NCI-H1436 (cell line): Measurements from ENCODE around the gene CGB5.

ENCODE experiments used
- DNase-seq: peaks from one replicate; lab custom pipeline; 2025; lab: John Stamatoyannopoulos, UW

CGB5 gene

GRCh38 chr19:49086296-49086695, 42.6 kb downstream of the CGB5 start:
- no peak for DNase-seq

- no peak for DNase-seq
Measured at GRCh38 chr19:49091391-49092038, 47.9 kb downstream of the CGB5 start.

- no peak for DNase-seq
Measured at GRCh38 chr19:49092686-49093085, 49.0 kb downstream of the CGB5 start.
